Mononuclear cell (primary cell): ENCODE results near the gene TAF11L12. TPM values are rescaled to one million over a fixed set of nuclear protein-coding genes. Genes with fewer than 3 reads are reported as not detected.

Experiments
- H3K27me3 ChIP-seq: 2 replicates; pipeline ENCODE4 v1.6.0; 2011; ENCODE audit warnings: low read length, control low read depth; ENCODE audit not compliant: insufficient read depth
- H3K4me1 ChIP-seq: 2 replicates; pipeline ENCODE4 v1.5.1; 2011; ENCODE audit warnings: mild to moderate bottlenecking, low read length, control low read depth; ENCODE audit not compliant: insufficient read depth
- H3K4me3 ChIP-seq: 2 replicates; pipeline ENCODE4 v1.5.1; 2011; ENCODE audit warnings: mild to moderate bottlenecking, low read length, moderate library complexity
- H3K9me3 ChIP-seq: 2 replicates; pipeline ENCODE4 v1.5.1; 2011; ENCODE audit warnings: low read depth, mild to moderate bottlenecking, control low read depth, low read length
- total RNA-seq: library from RNA; depleted of rRNA; stranded (reverse); fragments of >200 nt; gene quantifications from one replicate; pipeline ENCODE4 v1.2.3, GENCODE V29; 2012

The TAF11L12 gene
- total RNA-seq, 1 donor: not detected

- Histone ChIP-seq H3K27me3 (no peaks in the 10 kb centered on the region), H3K4me1 (no peaks in the 10 kb centered on the region), H3K4me3 (no peak overlapping the region), H3K9me3 (no peaks in the 10 kb centered on the region)
Measured at GRCh38 chr5:17655921-17656320, 45.7 kb downstream of the TAF11L12 start.

Other genes starting within 250 kb of the TAF11L12 start
- not detected for gene TAF11L2, start 112.2 kb upstream of the TAF11L12 start, total RNA-seq
- gene TAF11L3, start 92.0 kb upstream of the TAF11L12 start, total RNA-seq: not detected
- not detected for gene TAF11L4, start 88.6 kb upstream of the TAF11L12 start, total RNA-seq
- gene TAF11L5, start 85.2 kb upstream of the TAF11L12 start, total RNA-seq: not detected
- gene TAF11L6, start 81.7 kb upstream of the TAF11L12 start, total RNA-seq: not detected
- gene TAF11L7, start 24.6 kb upstream of the TAF11L12 start, total RNA-seq: not detected
- not detected for gene TAF11L8, start 19.4 kb upstream of the TAF11L12 start, total RNA-seq
- not detected for gene TAF11L9, start 16.0 kb upstream of the TAF11L12 start, total RNA-seq
- gene TAF11L10, start 12.6 kb upstream of the TAF11L12 start, total RNA-seq: not detected
- not detected for gene TAF11L11, start 6.2 kb upstream of the TAF11L12 start, total RNA-seq
- not detected for gene TAF11L13, start 21.7 kb downstream of the TAF11L12 start, total RNA-seq
- gene TAF11L14, start 24.1 kb downstream of the TAF11L12 start, total RNA-seq: not detected